HG03139 (cell line): ENCODE results near the gene FARP1.
"Not testable (repeated sequence)": the region's sequence is repeated elsewhere in the genome, so short reads cannot be mapped to it uniquely, and the experiment has no call there.

Experiments used
- ATAC-seq: cut with Tn5 transposase; IDR thresholded peaks from one replicate; pipeline ENCODE4 v1.9.1; 2021; ENCODE audit not compliant: unreplicated experiment

The FARP1 gene

GRCh38 chr13:98224557-98224956 is 81.7 kb downstream of the FARP1 start:
- no peak for ATAC-seq

GRCh38 chr13:98225036-98225940 is 82.4 kb downstream of the FARP1 start:
- no peak for ATAC-seq

GRCh38 chr13:98226496-98226895 is 83.6 kb downstream of the FARP1 start:
- no peak for ATAC-seq

- no peak for ATAC-seq
These were observed 85.9 kb downstream of the FARP1 start for GRCh38 chr13:98228661-98229341.

GRCh38 chr13:98230762-98231161 is 87.9 kb downstream of the FARP1 start:
- ATAC-seq = not testable (repeated sequence)

- no peak for ATAC-seq
These were observed 89.6 kb downstream of the FARP1 start for GRCh38 chr13:98232456-98232855.

GRCh38 chr13:98233127-98233526 is 90.2 kb downstream of the FARP1 start:
- no peak for ATAC-seq

GRCh38 chr13:98234348-98234747 is 91.5 kb downstream of the FARP1 start:
- no peak for ATAC-seq

- ATAC-seq = no peak
These were observed 93.3 kb downstream of the FARP1 start for GRCh38 chr13:98236197-98236596.

- no peak for ATAC-seq
These were observed 94.4 kb downstream of the FARP1 start for GRCh38 chr13:98237331-98237730.

GRCh38 chr13:98239162-98240076 is 96.5 kb downstream of the FARP1 start:
- ATAC-seq = no peak

GRCh38 chr13:98240135-98240534 is 97.2 kb downstream of the FARP1 start:
- ATAC-seq = no peak

- ATAC-seq = no peak
These were observed 98.1 kb downstream of the FARP1 start for GRCh38 chr13:98240974-98241373.

- ATAC-seq = no peak
These were observed 99.1 kb downstream of the FARP1 start for GRCh38 chr13:98241976-98242375.

- ATAC-seq = no peak
These were observed 99.5 kb downstream of the FARP1 start for GRCh38 chr13:98242403-98242802.

GRCh38 chr13:98243929-98244272 is 101.0 kb downstream of the FARP1 start:
- no peak for ATAC-seq

GRCh38 chr13:98246538-98247172 is 103.8 kb downstream of the FARP1 start:
- ATAC-seq = no peak

GRCh38 chr13:98251708-98252107 is 108.8 kb downstream of the FARP1 start:
- ATAC-seq = no peak

GRCh38 chr13:98252931-98253470 is 110.1 kb downstream of the FARP1 start:
- no peak for ATAC-seq

GRCh38 chr13:98253526-98253925 is 110.6 kb downstream of the FARP1 start:
- ATAC-seq = no peak

GRCh38 chr13:98254513-98254912 is 111.6 kb downstream of the FARP1 start:
- ATAC-seq = no peak
